ENCODE results near the gene C1orf87.

Gene C1orf87

DNA sequence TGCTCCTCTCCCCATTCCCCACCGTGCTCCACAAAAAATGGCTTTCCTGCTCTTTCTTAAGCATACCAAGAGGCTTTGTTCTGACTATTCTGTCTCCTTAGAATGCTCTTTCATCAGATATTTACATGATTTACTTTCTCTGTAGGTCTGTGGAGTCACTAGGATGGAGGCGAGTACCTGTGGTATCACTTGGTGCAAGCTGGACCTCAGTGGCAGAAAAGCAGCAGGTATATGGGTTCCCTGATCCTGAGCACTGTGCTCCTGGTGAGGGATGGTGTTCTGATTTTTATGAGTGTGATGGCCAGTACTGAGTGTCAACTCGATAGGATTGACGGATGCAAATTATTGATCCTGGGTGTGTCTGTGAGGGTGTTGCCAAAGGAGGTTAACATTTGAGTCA lies 10.0 kb downstream of the C1orf87 start:
- DNase-seq (ENCODE audit: low read depth in 2 of 2): no peak

DNA sequence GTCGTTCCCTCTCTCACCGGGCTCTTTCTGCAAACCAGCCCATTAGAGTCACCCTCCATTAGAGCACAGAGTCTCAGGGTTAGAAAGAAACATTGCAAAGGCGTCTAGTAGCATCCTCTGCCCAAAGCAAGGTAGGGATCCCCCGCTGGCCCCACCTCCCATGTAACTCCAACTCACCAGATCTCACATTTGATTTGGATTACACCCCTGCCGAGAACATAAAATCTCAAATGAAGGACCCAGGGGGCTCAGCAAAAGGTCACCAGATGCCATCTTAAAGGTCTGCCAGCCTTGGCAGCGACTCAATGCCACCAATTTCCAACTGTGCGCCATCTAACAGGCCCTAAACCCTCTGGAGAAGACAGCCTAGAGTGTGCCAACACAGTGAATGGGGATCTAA lies 14.1 kb downstream of the C1orf87 start:
- DNase-seq (ENCODE audit: low read depth in 2 of 2): no peak

DNA sequence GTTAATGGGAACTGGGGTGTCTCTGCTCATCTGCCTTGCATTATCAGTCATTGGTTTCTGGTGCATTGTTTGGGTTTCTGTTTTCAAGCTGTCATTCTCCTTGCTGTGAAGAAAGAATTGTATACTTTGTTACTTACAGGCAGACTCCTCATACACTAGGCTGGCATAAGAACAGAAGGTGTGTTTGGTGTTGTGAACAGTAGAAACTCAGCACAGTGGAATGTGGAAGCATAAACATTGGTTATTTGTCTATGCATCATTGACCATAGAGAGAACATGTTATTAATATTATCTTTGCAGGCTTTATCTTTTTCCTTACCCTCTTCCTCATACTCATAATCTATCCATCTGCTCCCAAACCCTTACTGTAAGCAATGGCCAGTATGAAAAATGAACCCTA lies 18.2 kb downstream of the C1orf87 start:
- no peak for DNase-seq (ENCODE audit: low read depth in 2 of 2)

DNA sequence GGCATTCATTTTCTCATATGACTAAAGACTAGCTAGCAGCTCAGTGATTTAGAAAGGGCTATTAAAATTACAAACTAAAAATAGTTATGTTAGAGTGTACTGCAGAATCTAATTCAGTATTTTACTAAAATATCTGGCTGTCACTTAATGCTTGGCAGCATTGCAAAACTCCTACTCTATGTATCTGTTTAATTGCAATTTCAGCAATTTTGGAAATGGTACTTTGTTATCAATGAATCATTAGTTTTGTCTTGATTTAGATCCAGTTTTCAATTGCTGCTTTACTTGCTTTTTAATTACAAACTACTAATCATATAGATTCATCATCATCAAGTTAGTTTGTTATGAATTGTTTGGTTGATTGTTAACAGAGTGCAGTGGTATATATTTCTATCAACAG lies 19.2 kb downstream of the C1orf87 start:
- DNase-seq (ENCODE audit: low read depth in 2 of 2): no peak

DNA sequence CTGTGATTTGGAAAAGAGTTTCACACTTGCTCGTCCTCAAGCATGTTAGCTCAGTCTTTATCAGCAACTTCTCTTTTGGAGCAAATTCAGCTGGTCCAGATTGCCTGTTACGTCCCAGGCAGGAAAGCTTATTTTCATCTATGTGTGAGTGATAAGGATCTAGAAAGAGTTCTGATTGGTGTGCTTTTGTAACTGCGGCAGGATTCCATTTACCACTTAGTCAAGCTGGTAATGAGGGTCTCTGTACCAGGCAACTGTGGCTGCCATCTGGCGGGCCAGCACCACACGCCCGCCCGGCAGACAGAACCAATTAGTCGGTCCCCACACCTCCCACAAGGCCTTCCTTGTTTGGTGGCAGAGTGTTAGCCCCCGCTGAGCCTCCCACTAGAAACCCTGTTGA lies 21.0 kb downstream of the C1orf87 start:
- DNase-seq (ENCODE audit: low read depth in 2 of 2): no peak

DNA sequence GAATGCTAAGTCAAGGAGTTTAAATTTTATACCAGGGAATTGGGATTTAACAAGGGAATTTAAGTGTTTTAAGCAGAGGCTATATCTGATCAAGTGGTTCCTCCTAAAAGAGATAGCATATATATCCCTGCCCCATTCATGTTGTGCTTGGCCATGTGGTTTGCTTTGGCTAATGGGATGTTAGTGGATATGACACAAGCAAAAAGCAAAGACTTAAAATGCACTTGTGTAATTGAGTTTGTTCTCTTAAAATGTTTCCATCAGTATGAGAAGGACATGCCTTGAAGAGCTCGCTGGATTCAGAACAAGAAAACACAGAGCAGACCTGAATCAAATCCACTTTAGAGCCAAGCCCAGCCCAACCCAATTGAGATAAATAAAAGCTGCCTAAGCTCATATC lies 22.4 kb downstream of the C1orf87 start:
- DNase-seq (ENCODE audit: low read depth in 2 of 2): no peak

DNA sequence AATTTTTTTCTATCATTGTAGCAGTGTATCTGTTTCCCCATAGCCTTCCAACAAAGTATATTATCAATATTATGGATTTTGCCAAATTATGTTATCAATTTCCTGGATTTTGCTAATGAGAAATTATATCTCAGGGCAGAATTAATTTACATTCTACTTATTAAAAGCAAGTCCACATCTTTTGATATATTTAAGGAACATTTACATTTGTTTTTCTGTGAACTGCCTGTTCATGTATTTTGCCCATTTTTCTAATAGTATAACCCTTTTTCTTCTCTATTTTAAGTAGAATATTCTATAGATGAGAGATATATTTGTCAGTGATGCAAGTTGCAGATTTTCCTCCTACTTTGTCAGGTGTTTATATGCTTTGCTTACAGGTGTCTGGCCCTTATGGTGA lies 24.4 kb downstream of the C1orf87 start:
- no peak for DNase-seq (ENCODE audit: low read depth in 2 of 2)

DNA sequence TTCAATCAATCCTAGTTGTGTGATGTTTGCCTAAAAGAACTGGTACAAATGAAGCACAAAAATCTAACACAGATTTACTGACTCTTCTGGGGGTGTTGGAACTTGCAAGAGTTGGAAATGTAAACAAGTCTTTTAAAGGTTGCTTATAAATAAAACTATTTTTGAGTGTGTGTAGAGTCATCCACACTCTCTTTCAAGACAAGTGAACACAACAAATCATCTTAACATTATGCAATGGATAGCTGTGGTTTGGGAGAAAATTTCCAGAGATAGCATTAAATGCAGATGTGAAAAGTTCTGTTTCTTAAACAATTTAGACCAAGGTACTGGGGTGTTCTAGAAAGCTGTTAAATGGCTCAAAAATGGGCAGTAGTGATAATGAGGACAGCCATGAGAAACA lies 28.7 kb downstream of the C1orf87 start:
- no peak for DNase-seq (ENCODE audit: low read depth in 2 of 2)

DNA sequence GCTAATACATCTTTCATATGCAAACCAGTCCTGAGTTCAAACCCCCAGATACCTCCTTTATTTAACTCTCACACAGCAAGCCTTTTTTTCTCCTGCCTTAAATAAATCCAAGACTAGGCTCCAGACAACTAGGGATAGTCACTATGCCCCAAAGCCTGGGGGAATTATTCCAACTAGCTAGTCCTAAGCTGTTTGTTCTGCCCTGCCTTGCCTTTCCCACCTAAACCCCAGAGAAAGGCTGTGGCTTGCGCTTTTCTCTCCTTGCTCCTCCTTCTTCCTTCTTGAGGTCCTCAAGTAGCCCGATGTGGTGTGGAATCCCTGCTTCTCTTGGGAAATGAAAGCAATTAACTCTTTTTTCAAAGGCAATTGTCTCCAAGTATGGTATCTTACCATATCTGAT lies 31.8 kb downstream of the C1orf87 start:
- DNase-seq (ENCODE audit: low read depth in 2 of 2): no peak

DNA sequence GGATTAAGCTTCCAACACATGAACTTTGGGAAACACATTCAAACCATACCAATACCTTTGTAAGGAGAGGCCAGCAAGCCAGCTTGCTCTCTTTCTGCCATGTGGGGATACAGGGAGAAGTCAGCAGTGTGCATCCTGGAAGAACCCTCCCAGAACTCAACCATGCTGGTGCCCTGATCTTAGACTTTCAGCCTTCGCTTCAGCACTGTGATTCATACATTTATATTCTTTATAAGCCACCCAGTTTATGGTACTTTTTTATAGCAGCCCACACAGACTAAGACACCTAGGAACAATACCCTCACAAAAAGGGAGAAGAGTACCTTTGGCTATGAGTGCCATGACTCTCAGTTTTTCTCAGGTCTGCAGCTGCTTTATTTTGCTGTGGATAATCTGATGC lies 35.9 kb downstream of the C1orf87 start:
- DNase-seq (ENCODE audit: low read depth in 2 of 2): no peak

DNA sequence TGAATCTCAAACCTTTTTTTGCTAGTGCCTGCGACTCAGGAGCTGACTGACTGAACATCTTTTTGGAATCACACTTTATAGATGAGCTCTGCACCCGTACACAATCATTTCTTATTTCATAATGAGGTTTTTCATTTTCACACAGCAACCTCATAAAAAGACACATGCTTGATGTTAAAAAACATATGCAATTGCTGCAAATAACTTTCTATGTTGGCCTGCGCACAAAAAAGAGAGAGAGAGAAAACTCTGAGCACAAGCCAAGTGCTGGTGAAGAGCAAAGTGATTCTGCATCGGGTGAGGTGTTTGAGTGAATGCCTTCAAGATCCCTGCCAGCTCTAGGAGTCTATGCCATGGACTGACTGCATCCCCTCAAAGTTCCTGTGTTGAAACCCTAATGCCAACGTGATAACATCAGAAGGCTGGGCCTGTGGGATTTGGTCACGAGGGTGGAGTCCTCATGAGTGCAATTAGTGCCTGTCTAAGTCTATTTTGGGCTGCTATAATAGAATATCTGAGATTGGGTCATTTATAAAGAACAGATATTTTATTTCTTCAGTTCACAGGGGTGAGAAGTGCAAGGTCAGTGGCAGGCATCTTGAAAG lies 36.6 kb downstream of the C1orf87 start:
- no peak for DNase-seq (ENCODE audit: low read depth in 2 of 2)

DNA sequence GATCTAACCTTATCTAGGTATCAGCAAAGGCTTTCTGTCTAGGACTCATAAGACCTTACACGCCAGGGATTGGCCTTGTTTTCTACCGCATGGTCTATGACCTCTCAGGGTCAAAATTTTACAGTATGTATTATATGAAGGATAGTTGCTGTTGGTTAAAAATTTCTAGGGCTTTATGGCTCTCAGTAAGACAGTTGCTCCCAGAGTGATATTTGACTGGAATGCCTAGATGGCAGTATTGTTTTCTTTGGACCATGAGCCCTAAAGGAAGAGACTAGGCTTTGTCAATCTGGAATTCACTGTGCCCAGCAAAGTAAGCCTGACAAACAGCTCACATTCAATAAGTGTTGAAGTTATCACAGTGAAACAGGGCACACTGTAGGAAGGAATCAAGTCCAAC lies 37.6 kb downstream of the C1orf87 start:
- no peak for DNase-seq (ENCODE audit: low read depth in 2 of 2)

DNA sequence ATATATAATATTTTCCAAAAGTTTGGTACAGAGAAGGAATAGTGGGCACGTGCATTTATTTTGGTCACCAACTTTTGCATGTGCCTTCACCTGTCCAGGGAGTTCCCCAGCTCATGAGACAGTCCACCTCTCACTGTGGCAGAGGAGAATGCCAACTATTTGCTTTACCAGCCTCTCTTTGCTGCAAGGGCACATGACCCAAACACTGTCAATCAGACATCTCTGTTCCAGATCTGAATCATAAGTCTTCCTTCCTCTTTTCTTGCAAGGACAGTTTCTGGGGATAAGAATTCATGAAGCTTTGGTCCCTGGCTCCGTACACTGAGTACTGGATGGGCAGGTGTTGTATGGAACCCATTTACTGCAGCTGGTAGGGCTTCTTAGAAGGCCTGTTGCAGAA lies 38.6 kb downstream of the C1orf87 start:
- DNase-seq (ENCODE audit: low read depth in 2 of 2): no peak

DNA sequence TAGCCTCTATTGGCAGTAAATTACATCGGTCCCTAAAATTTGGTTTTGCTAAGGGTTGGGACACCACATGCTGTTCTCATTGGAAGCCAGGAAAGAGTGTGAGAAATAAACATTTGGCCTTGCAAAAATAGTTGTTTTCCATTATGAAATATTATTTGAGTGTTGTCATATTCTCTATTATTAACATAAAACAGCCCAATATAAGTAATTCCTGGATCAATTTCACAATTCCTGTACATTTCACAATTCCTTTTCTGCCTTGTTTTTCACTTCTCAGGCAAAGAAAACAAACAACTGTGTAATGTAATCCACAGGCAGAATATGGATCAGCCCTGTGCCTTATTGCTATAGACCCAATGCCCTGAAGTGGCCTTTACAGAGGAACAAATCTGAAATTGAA lies 40.5 kb downstream of the C1orf87 start:
- DNase-seq (ENCODE audit: low read depth in 2 of 2): no peak

DNA sequence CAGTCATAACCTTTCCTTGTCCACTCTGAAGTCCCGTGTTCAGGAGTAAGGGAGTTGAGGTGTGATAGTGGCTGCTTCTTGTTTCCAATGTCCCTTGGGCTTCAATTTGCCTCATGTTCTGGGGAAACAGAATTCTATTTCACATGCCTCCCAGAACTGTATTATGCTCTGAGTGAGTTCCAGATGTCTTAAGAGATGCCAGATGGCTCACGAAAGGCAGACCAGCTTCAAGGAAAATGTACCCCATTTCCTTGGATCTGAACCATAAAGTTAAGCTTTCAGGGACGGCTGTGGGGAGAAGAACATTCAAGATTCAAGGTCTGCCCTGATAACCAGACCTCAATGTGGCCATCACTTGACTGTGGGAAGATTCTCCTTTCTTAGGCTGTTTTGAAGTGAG lies 42.4 kb downstream of the C1orf87 start:
- no peak for DNase-seq (ENCODE audit: low read depth in 2 of 2)

DNA sequence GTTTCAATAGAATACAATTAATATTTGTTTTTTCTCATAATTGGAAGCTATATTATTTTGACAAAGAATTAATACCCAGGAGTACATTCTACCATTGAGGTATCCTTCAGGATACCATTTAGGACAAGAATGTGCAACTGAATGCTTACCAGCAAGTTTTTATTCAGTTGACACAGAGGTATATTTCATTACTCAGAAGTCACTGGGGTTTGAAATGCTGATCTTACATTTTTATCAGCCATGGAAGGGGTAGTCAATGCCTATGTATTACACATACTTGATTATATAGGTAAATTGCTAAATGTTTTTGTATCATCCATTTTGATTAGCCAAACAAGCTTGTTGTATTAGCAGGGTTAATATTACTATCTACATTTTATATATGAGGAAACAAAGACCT lies 48.0 kb downstream of the C1orf87 start:
- DNase-seq (ENCODE audit: low read depth in 2 of 2): no peak

DNA sequence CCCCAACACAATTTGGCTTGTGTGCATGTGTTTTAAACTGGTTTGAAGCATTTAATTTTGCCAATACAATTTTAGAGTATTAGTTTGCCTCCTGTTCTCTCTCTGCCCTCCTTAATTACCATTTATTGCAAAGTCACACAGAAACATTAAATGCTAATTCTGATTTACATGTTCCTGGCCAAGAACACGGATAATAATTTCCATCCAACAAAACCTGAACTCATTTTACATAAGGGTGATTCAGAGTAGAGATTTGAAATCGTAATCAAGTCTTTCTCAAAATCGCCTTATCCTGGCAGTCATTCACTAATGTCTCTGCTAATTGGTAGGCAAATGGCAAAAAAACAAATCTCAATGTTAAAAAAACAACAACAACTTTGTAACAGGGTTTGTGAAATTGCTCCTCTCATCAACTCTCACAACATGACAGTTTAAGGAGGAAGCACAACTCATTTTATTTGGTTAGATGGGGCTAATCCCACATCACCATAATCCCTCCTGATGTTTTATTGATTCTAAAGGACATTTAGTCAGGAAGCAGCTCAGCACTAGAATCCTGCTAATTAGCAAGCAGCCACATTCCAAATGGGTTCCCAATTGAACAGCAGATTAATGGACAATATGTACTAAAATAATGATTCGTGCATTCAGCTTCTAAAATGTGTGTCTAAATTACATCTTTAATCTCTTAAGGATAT lies 55.9 kb downstream of the C1orf87 start:
- no peak for DNase-seq (ENCODE audit: low read depth in 2 of 2)

DNA sequence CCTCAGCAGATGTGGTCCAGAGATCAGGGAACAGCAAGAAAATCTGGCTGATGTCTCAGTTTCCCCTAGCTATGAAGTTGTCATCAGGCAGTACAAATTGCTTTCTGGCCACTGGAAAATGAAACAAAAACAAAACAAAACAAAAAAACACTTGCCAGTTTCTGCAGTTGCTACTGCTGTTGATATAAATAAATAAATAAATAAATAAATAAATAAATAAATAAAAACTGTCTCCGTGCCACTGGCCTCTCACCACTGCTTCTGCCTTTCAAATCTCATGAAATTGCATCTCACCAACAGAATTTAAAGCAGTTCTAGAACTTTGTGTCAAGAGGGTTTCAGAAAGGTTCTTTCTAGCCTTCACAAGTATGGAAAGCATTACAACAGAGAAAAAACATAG lies 62.9 kb downstream of the C1orf87 start:
- no peak for DNase-seq (ENCODE audit: low read depth in 2 of 2)

DNA sequence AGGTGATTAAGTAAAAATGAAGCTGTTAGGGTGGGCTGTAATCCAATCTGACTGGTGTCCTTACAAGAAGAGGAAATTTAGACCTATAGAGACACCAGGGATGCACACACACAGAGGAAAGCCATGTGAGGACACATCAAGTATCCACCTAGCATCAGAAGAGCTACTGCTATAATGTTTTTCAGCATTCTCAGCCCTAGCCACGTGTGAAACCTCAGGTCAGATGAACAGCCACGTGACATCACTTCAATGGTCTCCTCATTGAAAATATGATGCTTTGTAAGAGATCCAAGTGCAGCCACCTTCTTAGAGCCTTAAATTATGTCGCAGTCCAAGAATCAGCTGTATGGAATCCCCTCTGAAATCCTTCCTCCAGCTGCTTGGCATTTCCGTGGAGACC lies 65.1 kb downstream of the C1orf87 start:
- DNase-seq (ENCODE audit: low read depth in 2 of 2): no peak

DNA sequence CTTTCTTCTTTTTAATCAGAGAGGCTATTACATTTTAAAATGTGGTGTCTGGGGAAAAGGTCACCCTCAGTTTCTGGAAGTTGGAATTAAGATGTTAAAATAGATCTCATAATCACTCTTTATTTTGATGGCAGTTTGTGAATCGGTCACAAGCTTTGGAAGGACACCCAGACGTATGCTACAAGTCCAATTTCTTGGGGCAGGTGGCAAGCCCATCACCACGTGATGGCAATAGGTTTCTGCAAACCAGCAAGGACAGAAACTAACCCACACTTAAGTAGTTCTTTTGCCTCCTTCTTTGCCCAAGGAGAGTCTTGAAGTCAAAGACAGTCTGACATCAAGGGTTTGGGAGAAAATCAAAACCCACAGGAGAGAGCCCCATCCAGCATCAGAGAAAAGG lies 72.9 kb downstream of the C1orf87 start:
- no peak for DNase-seq (ENCODE audit: low read depth in 2 of 2)

DNA sequence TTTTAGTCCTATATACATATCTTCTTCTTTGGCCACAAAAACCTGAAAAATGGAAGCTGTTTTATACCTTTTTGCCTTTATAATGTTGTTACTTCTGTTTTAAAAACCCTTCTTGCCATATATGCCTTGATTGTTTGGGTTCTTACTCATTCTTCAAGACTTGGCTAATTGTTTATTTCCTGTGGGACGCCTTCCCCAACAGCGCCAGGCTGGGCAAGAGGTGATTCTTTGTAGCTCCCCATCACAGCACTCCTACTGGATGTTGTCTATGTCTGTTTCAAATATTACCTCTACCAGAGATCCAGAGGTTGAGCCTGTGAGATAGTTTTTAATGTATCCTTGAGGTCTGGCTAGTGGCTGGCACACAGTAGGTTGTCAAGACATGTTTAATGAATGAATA lies 73.8 kb downstream of the C1orf87 start:
- DNase-seq (ENCODE audit: low read depth in 2 of 2): no peak

DNA sequence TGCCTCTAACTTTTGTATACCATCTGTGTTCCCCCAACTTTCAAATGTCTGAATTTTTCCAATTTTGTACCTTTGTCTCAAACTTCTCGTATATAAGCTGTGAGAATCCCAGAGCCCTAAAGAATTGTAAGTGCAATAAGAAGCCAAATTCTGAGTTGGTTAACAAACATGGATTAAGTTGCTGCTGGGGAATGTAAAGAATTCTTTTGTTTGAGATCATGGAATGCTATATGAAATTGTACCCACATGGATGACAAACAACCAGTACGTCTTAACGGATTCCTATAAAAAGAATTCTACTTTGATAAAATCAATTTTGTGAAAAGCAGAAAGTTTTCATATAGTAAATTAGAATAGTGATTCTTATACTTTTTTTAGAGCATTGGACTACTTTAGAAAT lies 74.6 kb downstream of the C1orf87 start:
- DNase-seq (ENCODE audit: low read depth in 2 of 2): no peak

DNA sequence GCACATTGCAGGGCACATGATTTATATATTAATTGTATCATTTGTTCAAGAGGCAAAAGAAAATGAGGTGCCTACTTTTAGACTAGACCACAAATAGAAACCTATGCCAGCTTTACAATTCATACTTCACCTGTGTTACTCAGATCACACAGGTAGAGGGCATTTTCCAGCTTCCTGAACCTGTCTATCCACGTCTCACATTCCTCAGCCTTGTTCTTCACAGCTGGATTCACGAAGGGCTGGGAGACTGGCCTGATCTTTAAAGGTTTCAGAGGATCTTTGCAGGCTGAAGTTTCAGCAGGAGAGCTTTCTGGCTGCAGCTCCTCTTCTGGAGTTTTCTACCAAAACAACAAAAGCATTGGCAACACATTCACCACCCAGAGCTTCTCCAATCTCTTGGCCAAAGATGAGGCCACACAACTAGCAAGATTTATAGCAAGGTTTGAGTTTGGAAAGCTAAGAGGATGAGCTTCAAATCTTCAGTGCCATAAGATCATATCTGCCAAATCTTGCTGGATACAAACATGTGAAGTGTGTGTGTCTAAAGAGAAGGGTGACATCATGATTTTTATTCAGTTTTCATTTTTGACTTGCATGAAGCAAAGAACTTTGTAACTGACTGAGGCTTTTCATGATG lies 76.0 kb downstream of the C1orf87 start:
- DNase-seq (ENCODE audit: low read depth in 2 of 2): no peak

Data from stimulated activated CD4-positive, alpha-beta T cell treated with anti-CD3 and anti-CD28 coated beads, Interleukin-1b, Interleukin-23, amount 100 ng/mL, for 1 hour (primary cell).